Measurements from ENCODE around the gene TBX2.

DNA sequence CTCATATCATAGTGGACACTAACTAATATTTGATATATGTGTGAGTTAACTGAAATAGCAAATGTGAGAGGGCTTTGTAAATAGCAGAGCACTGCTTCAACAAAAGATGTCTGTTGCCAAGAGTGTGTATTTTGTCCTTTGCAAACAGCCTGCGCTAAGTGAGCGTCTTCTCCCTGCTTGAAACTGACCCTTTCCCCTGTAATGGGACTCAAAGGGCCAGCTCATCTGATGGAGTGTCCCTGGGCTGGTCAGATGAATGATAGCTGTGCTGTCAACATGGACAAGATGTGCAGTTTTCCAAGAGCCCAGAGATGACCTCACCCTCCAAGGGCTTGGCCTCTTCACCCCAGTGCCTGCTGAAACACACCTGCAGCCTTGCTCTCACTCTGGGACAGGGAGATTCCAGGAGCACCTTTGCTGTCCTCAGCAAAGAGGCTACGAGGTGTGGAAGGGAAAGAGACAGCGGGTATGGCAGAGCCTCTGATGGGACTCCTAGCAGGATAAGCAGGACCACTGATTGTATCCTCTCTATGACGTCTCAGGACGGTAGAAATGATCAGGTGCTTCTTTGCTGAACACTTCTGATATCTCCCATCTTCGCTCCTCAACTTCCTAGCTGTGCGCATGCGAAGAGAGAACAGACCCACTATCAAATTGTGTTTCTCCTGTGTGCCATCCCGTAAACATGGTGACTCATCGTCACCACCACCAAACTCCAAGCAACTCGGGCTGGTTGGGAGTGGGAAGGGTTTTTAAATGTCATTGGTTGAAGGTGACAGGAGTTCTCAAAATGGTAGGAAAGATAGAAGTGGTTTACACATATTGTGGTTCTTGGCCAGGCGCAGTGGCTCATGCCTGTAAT lies 35.8 kb upstream of the TBX2 start:
- TF ChIP-seq, protein P1, sequence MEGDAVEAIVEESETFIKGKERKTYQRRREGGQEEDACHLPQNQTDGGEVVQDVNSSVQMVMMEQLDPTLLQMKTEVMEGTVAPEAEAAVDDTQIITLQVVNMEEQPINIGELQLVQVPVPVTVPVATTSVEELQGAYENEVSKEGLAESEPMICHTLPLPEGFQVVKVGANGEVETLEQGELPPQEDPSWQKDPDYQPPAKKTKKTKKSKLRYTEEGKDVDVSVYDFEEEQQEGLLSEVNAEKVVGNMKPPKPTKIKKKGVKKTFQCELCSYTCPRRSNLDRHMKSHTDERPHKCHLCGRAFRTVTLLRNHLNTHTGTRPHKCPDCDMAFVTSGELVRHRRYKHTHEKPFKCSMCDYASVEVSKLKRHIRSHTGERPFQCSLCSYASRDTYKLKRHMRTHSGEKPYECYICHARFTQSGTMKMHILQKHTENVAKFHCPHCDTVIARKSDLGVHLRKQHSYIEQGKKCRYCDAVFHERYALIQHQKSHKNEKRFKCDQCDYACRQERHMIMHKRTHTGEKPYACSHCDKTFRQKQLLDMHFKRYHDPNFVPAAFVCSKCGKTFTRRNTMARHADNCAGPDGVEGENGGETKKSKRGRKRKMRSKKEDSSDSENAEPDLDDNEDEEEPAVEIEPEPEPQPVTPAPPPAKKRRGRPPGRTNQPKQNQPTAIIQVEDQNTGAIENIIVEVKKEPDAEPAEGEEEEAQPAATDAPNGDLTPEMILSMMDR (IDR thresholded peaks at IDR 0.05): no peak
- TF ChIP-seq POLR2A (IDR thresholded peaks at IDR 0.05): no peak

All from adrenal gland (tissue), 5 donors.